OCI-LY3 (cell line): ENCODE results near the gene PCMTD2.

ENCODE experiments used
- H2AFZ ChIP-seq: fragments of 200-600, 300-600 bp; shearing (Covaris generic); 2 replicates; pipeline ENCODE4 v1.6.0; 2014; ENCODE audit warnings: antibody characterized with exemption, low read depth, low read length
- H3K27ac ChIP-seq: fragments of 200-600, 300-600 bp; sonication (generic); 2 replicates; pipeline ENCODE4 v1.5.1; 2014; ENCODE audit warnings: mild to moderate bottlenecking, low read length, moderate library complexity, mixed read lengths
- H3K27me3 ChIP-seq: fragments of 200-600, 300-600 bp; sonication (generic); 2 replicates; pipeline ENCODE4 v1.6.1; 2014; ENCODE audit warnings: low read depth, low read length, mixed read lengths
- H3K36me3 ChIP-seq: fragments of 200-600, 300-600 bp; sonication (generic); replicated peaks from 2 replicates; pipeline ENCODE3; 2014; ENCODE audit warnings: low read depth, low read length, mixed read lengths
- H3K4me1 ChIP-seq: fragments of 300-600, 200-600 bp; sonication (generic); 2 replicates; pipeline ENCODE4 v1.6.1; 2014; ENCODE audit warnings: low read length, mixed read lengths
- H3K4me2 ChIP-seq: fragments of 200-600, 300-600 bp; sonication (generic); 2 replicates; pipeline ENCODE4 v1.6.1; 2014; ENCODE audit warnings: low read length, mixed read lengths
- H3K4me3 ChIP-seq: fragments of 300-600, 200-600 bp; sonication (generic); 2 replicates; pipeline ENCODE4 v1.5.1; 2014; ENCODE audit warnings: antibody characterized with exemption, mild to moderate bottlenecking, low read length, moderate library complexity
- H3K79me2 ChIP-seq: fragments of 300-600, 200-600 bp; shearing (Covaris generic); 2 replicates; pipeline ENCODE4 v1.6.1; 2014; ENCODE audit warnings: mild to moderate bottlenecking, low read length, mixed read lengths
- H3K9ac ChIP-seq: fragments of 300-600, 200-600 bp; shearing (Covaris generic); 2 replicates; pipeline ENCODE4 v1.6.0; 2014; ENCODE audit warnings: mild to moderate bottlenecking, low read length, moderate library complexity
- H3K9me3 ChIP-seq: fragments of 200-600, 300-600 bp; shearing (Covaris generic); 2 replicates; pipeline ENCODE4 v1.6.1; 2014; ENCODE audit warnings: low read length, mixed read lengths; ENCODE audit not compliant: insufficient read depth
- H4K20me1 ChIP-seq: fragments of 200-600, 300-600 bp; sonication (generic); 2 replicates; pipeline ENCODE4 v1.6.1; 2016; ENCODE audit warnings: low read length, mixed read lengths; ENCODE audit not compliant: insufficient read depth
- CTCF ChIP-seq: fragments of 200-600, 300-600 bp; sonication (generic); IDR thresholded peaks from 2 replicates; pipeline ENCODE4 v1.5.1; 2014; ENCODE audit warnings: antibody characterized with exemption, low read length, low read depth
- EZH2phosphoT487 ChIP-seq: fragments of 200-600 bp; shearing (Covaris generic); IDR thresholded peaks from 2 replicates; pipeline ENCODE4 v1.6.1; 2018; ENCODE audit warnings: antibody characterized with exemption, mixed run types, low read depth

Gene PCMTD2

DNA sequence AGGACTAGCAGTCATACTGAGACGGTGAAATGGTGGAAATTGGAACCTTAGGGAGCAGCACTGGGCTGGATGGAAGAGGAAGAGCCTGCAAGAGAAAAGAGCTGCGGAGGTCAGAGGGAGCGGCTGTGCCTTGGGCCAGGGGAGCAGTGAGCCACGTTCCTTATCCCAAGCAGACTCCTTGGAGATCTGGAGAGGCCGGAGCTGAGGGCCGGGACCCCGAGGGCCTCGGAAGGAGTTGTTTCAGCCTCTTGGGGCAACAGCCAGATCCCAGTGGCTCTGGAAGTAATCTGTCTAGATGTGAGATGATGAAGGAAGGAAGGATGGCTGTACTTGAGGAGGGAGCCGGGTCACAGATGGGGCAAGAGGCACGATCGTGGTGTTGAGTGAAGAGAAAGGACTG is 16.1 kb downstream of the PCMTD2 start:
- TF ChIP-seq EZH2phosphoT487 (no peak), CTCF (no peak)
- H3K36me3 ChIP-seq = peaks cover 6% of the 10 kb centered on the region

GRCh38 chr20:64273109-64273508 is 17.6 kb downstream of the PCMTD2 start:
- Histone ChIP-seq H2AFZ (no peak overlapping the region), H3K9me3 (no peaks in the 10 kb centered on the region), H3K36me3 (peaks cover 6% of the 10 kb centered on the region), H4K20me1 (no peaks in the 10 kb centered on the region), H3K9ac (no peak overlapping the region), H3K4me1 (no peaks in the 10 kb centered on the region), H3K79me2 (no peaks in the 10 kb centered on the region), H3K4me2 (no peak overlapping the region), H3K4me3 (no peak overlapping the region), H3K27me3 (no peaks in the 10 kb centered on the region), H3K27ac (no peak overlapping the region)
- TF ChIP-seq EZH2phosphoT487 (no peak), CTCF (no peak)

More for the DNA sequence above, 16.1 kb downstream of the PCMTD2 start:
- no peak overlapping the region for H3K9ac ChIP-seq
- no peak overlapping the region for H2AFZ ChIP-seq
- no peaks in the 10 kb centered on the region for H4K20me1 ChIP-seq
- no peak overlapping the region for H3K4me3 ChIP-seq
- H3K27ac ChIP-seq = no peak overlapping the region
- no peaks in the 10 kb centered on the region for H3K27me3 ChIP-seq
- H3K4me2 ChIP-seq = no peak overlapping the region
- no peaks in the 10 kb centered on the region for H3K9me3 ChIP-seq
- H3K4me1 ChIP-seq = no peaks in the 10 kb centered on the region
- no peaks in the 10 kb centered on the region for H3K79me2 ChIP-seq

- no peaks in the 10 kb centered on the region for H3K9me3 ChIP-seq
- no peak overlapping the region for H3K4me3 ChIP-seq
- no peaks in the 10 kb centered on the region for H4K20me1 ChIP-seq
- no peaks in the 10 kb centered on the region for H3K4me1 ChIP-seq
- no peaks in the 10 kb centered on the region for H3K79me2 ChIP-seq
- no peak overlapping the region for H2AFZ ChIP-seq
- H3K36me3 ChIP-seq = peaks cover 3% of the 10 kb centered on the region
- H3K27me3 ChIP-seq = no peaks in the 10 kb centered on the region
- no peak overlapping the region for H3K27ac ChIP-seq
- TF ChIP-seq EZH2phosphoT487 (no peak), CTCF (no peak)
- H3K9ac ChIP-seq = no peak overlapping the region
- H3K4me2 ChIP-seq = no peak overlapping the region
Measured at GRCh38 chr20:64276817-64277216, 21.3 kb downstream of the PCMTD2 start.

DNA sequence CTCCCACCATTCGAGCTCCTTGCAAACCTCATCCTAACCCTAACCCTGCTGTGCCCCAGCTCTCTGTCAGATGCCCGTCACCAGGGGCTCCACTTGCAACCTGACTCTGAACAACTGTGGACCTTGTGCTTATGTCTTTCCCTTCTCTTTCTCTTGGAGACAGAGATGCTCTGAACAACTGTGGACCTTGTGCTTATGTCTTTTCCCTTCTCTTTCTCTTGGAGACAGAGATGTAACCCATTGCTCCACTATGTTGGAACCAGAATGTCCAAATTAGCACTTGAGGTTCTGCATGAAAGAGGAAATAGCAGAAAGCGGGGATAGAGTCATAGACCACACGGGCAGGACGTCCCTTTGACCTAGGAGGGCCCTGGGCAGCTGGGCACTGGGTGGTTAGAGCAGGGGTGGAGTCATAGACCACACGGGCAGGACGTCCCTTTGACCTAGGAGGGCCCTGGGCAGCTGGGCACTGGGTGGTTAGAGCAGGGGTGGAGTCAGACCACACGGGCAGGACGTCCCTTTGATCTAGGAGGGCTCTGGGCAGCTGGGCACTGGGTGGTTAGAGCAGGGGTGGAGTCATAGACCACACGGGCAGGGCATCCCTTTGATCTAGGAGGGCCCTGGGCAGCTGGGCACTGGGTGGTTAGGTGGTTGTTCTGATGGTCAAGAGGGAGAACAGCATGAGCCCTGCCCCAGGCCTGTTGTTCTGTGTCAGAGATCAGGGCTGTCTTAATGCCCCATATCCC is 22.2 kb downstream of the PCMTD2 start:
- no peaks in the 10 kb centered on the region for H3K9me3 ChIP-seq
- peaks cover 3% of the 10 kb centered on the region for H3K36me3 ChIP-seq
- no peaks in the 10 kb centered on the region for H3K27me3 ChIP-seq
- H3K27ac ChIP-seq = no peak overlapping the region
- no peak overlapping the region for H3K9ac ChIP-seq
- no peak overlapping the region for H3K4me3 ChIP-seq
- no peaks in the 10 kb centered on the region for H4K20me1 ChIP-seq
- H2AFZ ChIP-seq = no peak overlapping the region
- no peaks in the 10 kb centered on the region for H3K79me2 ChIP-seq
- H3K4me1 ChIP-seq = no peaks in the 10 kb centered on the region
- no peak overlapping the region for H3K4me2 ChIP-seq
- TF ChIP-seq EZH2phosphoT487 = no peak
- no peak for TF ChIP-seq CTCF
